Measurements from ENCODE around the gene CACNA1G. TPM values are rescaled to one million over a fixed set of nuclear protein-coding genes. Genes with fewer than 3 reads are reported as not detected.

CACNA1G gene
- total and polyA plus RNA-seq, 2 donors (not counting 3 experiments of a cell fraction or from before 2014, with no cell fraction given) = not detected

DNA sequence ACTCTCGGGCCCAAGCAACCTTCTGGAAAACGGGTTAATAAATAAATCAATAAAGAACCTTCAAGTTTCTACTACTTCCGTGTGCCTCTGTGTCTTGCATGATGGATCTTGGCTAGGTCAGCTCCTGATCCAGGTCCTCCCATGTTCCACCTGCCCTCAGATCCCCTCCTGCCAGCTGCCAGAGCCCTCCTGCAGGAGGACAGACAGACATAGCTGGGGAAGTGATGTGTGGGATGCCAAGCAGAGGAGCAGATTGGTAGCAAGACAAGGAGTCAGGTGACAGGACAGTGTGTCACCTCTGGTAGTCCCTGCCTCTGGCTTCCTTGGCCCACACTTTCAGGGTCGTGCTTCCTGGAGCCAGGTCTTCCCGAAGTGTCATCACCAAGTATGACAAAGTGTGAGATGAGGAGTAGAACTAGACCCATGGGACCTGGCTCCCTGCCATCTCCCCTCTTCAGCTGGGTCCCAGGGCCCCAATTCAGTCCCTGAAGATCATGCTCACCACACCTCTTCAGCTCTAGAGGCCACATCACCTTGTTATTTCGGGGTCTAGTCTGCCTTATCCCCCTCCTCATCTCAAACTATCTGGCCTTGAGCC is 29.0 kb upstream of the CACNA1G start:
- Histone ChIP-seq H3K4me1 (ENCODE audit: control insufficient read depth, extremely low read depth, insufficient read depth, low read length) (no peaks in the 10 kb centered on the region), H3K79me2 (ENCODE audit: control insufficient read depth, insufficient read depth, low read length) (no peaks in the 10 kb centered on the region), H3K9me3 (replicated peaks; ENCODE audit: control insufficient read depth, insufficient read depth, low read length) (no peaks in the 10 kb centered on the region), H3K4me2 (ENCODE audit: insufficient read depth, low read length) (no peak overlapping the region), H3K27ac (ENCODE audit: insufficient read depth, low read depth, low read length) (no peak overlapping the region), H3K9me1 (replicated peaks; ENCODE audit: control insufficient read depth, extremely low read depth, insufficient read depth, low read length) (no peaks in the 10 kb centered on the region), H4K20me1 (replicated peaks; ENCODE audit: control insufficient read depth, extremely low read depth, insufficient read depth, low read length) (no peaks in the 10 kb centered on the region), H3K4me3 (replicated peaks in 1 of 3; ENCODE audit: insufficient read depth in 1 of 3, low read depth in 1 of 3, low read length in 3 of 3) (no peak overlapping the region), H3K36me3 (ENCODE audit: control insufficient read depth in 2 of 2, extremely low read depth in 1 of 2, insufficient read depth in 2 of 2, low read length in 2 of 2) (no peaks in the 10 kb centered on the region), H3K27me3 (ENCODE audit: control insufficient read depth in 2 of 2, insufficient read depth in 2 of 2, low read length in 2 of 2) (peaks cover 13 to 30% of the 10 kb centered on the region in 2 experiments), H2AFZ (ENCODE audit: low read depth, low read length) (no peak overlapping the region), H3K9ac (replicated peaks; ENCODE audit: extremely low read depth, insufficient read depth, low read length) (no peak overlapping the region)
- dilution Hi-C loops (cut with MboI; ENCODE audit: extremely low pct_ligation_motif_present, low sequenced_read_pairs) (no loop called here), intact Hi-C loops (cut with micrococcal nuclease) (no loop called here)
- BruUV-seq (replicated peaks) = no TSS peak
- ChIA-PET CTCF (interaction anchor here (0.8 kb wide), 1 partner anchor 367 kb away, joined by 3 read pairs; no protein-coding TSS in a partner anchor), POLR2A (no interaction called here)
- no peak for TF ChIP-seq FOS (IDR thresholded peaks at IDR 0.05; ENCODE audit: borderline replicate concordance, insufficient read depth, low read length)
- TF ChIP-seq, protein P1, sequence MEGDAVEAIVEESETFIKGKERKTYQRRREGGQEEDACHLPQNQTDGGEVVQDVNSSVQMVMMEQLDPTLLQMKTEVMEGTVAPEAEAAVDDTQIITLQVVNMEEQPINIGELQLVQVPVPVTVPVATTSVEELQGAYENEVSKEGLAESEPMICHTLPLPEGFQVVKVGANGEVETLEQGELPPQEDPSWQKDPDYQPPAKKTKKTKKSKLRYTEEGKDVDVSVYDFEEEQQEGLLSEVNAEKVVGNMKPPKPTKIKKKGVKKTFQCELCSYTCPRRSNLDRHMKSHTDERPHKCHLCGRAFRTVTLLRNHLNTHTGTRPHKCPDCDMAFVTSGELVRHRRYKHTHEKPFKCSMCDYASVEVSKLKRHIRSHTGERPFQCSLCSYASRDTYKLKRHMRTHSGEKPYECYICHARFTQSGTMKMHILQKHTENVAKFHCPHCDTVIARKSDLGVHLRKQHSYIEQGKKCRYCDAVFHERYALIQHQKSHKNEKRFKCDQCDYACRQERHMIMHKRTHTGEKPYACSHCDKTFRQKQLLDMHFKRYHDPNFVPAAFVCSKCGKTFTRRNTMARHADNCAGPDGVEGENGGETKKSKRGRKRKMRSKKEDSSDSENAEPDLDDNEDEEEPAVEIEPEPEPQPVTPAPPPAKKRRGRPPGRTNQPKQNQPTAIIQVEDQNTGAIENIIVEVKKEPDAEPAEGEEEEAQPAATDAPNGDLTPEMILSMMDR (IDR thresholded peaks at IDR 0.05; ENCODE audit: extremely low read depth in 1 of 2, insufficient read depth in 1 of 2, low read depth in 1 of 2, low read length in 2 of 2) = no peak
- TF ChIP-seq MYC (IDR thresholded peaks at IDR 0.05; ENCODE audit: low read depth, low read length) = no peak
- FAIRE-seq (no peak), DNase-seq (ENCODE audit: low read depth, low spot score) (no peak)

GRCh38 chr17:50532452-50533024 is 28.0 kb upstream of the CACNA1G start, which contains the start of gene EPN3:
EPN3 (plus strand) TSS chr17:50532735; CDS start chr17:50536557, 3,822 bp downstream.
- Histone ChIP-seq H3K9me1 (replicated peaks; ENCODE audit: control insufficient read depth, extremely low read depth, insufficient read depth, low read length) (no peaks in the 10 kb centered on the region), H3K79me2 (ENCODE audit: control insufficient read depth, insufficient read depth, low read length) (no peaks in the 10 kb centered on the region), H3K4me2 (ENCODE audit: insufficient read depth, low read length) (no peak within 1 kb of the TSS), H3K4me3 (replicated peaks in 1 of 3; ENCODE audit: insufficient read depth in 1 of 3, low read depth in 1 of 3, low read length in 3 of 3) (no peak within 1 kb of the TSS), H3K36me3 (ENCODE audit: control insufficient read depth in 2 of 2, extremely low read depth in 1 of 2, insufficient read depth in 2 of 2, low read length in 2 of 2) (no peaks in the 10 kb centered on the region), H3K27ac (ENCODE audit: insufficient read depth, low read depth, low read length) (no peak within 1 kb of the TSS), H2AFZ (ENCODE audit: low read depth, low read length) (no peak within 1 kb of the TSS), H3K4me1 (ENCODE audit: control insufficient read depth, extremely low read depth, insufficient read depth, low read length) (no peaks in the 10 kb centered on the region), H3K27me3 (ENCODE audit: control insufficient read depth in 2 of 2, insufficient read depth in 2 of 2, low read length in 2 of 2) (peaks cover 13 to 30% of the 10 kb centered on the region in 2 experiments), H3K9ac (replicated peaks; ENCODE audit: extremely low read depth, insufficient read depth, low read length) (no peak within 1 kb of the TSS), H4K20me1 (replicated peaks; ENCODE audit: control insufficient read depth, extremely low read depth, insufficient read depth, low read length) (no peaks in the 10 kb centered on the region), H3K9me3 (replicated peaks; ENCODE audit: control insufficient read depth, insufficient read depth, low read length) (no peaks in the 10 kb centered on the region)
- intact Hi-C loops (cut with micrococcal nuclease) = no loop called here
- BruUV-seq (replicated peaks) = no TSS peak
- CTCF ChIA-PET = no interaction called here
- FAIRE-seq = no peak
- dilution Hi-C loops (cut with MboI; ENCODE audit: extremely low pct_ligation_motif_present, low sequenced_read_pairs) = no loop called here
- POLR2A ChIA-PET = no interaction called here
- DNase-seq (ENCODE audit: low read depth, low spot score) = no peak
- TF ChIP-seq JUN (IDR thresholded peaks at IDR 0.05; ENCODE audit: borderline replicate concordance, insufficient read depth, insufficient read length, low read depth) (no peak), POLR2AphosphoS5 (IDR thresholded peaks at IDR 0.05; ENCODE audit: insufficient read depth, low read depth, low read length) (no peak), GATA2 (IDR thresholded peaks at IDR 0.05; ENCODE audit: insufficient read depth, insufficient read length, low read depth, low read length) (no peak), MYC (IDR thresholded peaks at IDR 0.05; ENCODE audit: low read depth, low read length) (no peak), FOS (IDR thresholded peaks at IDR 0.05; ENCODE audit: borderline replicate concordance, insufficient read depth, low read length) (no peak), POLR2A (IDR thresholded peaks at IDR 0.05; ENCODE audit: low read depth, low read length) (no peak), EZH2 (IDR thresholded peaks at IDR 0.05; ENCODE audit: borderline replicate concordance, low read depth, low read length, severe bottlenecking) (no peak)
- TF ChIP-seq, protein P2, sequence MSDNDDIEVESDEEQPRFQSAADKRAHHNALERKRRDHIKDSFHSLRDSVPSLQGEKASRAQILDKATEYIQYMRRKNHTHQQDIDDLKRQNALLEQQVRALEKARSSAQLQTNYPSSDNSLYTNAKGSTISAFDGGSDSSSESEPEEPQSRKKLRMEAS (IDR thresholded peaks at IDR 0.05; ENCODE audit: insufficient read depth, insufficient read length) = no peak
- TF ChIP-seq, protein P1 (IDR thresholded peaks at IDR 0.05; ENCODE audit: extremely low read depth in 1 of 2, insufficient read depth in 1 of 2, low read depth in 1 of 2, low read length in 2 of 2) = no peak

Data from endothelial cell of umbilical vein (primary cell).